Peyer's patch (tissue), 4 donors: ENCODE results near the gene EN2. TPM values are rescaled to one million over a fixed set of nuclear protein-coding genes. Genes with fewer than 3 reads are reported as not detected.

Experiments used
- DNase-seq, 3 donors: peaks; one replicate each; pipeline ENCODE4 v3.0.0-alpha.2; 2017 to 2019
- H3K27ac ChIP-seq, 4 donors: fragments of 200-600 bp; sonication (generic); one replicate each; pipeline ENCODE4 v1.5.1; 2016 to 2019
- H3K27me3 ChIP-seq, 2 donors: fragments of 200-600 bp; sonication (generic); one replicate each; pipeline ENCODE4 v1.5.1; 2019
- H3K36me3 ChIP-seq, 3 donors: fragments of 200-600 bp; sonication (generic); one replicate each; pipeline ENCODE4 v1.5.1; 2016 to 2019
- H3K4me1 ChIP-seq, 4 donors: fragments of 200-600 bp; sonication (generic); one replicate each; pipeline ENCODE4 v1.5.1; 2016 to 2019
- H3K4me3 ChIP-seq, 4 donors: fragments of 200-600 bp; sonication (generic); 1 replicate in 3 of 4; 2 replicates in 1 of 4; pipeline ENCODE4 v1.5.1; 2016 to 2019; ENCODE audit warnings: mild to moderate bottlenecking in 1 of 4
- H3K9me3 ChIP-seq, 4 donors: fragments of 200-600 bp; sonication (generic); one replicate each; pipeline ENCODE4 v1.5.1; 2016 to 2019; ENCODE audit warnings: mild to moderate bottlenecking in 1 of 4
- CTCF ChIP-seq, 6 experiments: fragments of 450-650 bp in 4 of 6; fragments of 200-600 bp in 2 of 6; sonication (generic) in 1 of 6; IDR thresholded peaks; one replicate each; pipeline ENCODE4 v1.5.1; 2017 to 2019; ENCODE audit warnings: antibody characterized with exemption in 6 of 6, mild to moderate bottlenecking in 3 of 6, moderate library complexity in 1 of 6
- POLR2A ChIP-seq, 2 donors: fragments of 450-650 bp; IDR thresholded peaks; one replicate each; pipeline ENCODE4 v1.5.1; 2017; ENCODE audit warnings: antibody characterized with exemption in 2 of 2, mild to moderate bottlenecking in 2 of 2, moderate library complexity in 2 of 2
- total RNA-seq, 4 donors: library from RNA; depleted of rRNA; stranded (reverse); fragments of >200 nt; gene quantifications; one replicate each; pipeline ENCODE4 v1.1.0, GENCODE V29; 2016

EN2 gene
- total RNA-seq, 4 donors from 2014 or later = not detected

- no peak for DNase-seq
- no peak overlapping the region for H3K27ac ChIP-seq
- no peaks in the 10 kb centered on the region for H3K36me3 ChIP-seq
- peaks cover 0 to 81% of the 10 kb centered on the region in 2 donors for H3K27me3 ChIP-seq
- H3K4me3 ChIP-seq = no peak overlapping the region
- peaks cover 0 to 26% (median 5%) of the 10 kb centered on the region in 4 donors for H3K4me1 ChIP-seq
- TF ChIP-seq CTCF (IDR thresholded peaks at IDR 0.05) (no peak), POLR2A (IDR thresholded peaks at IDR 0.05) (no peak)
- H3K9me3 ChIP-seq = no peaks in the 10 kb centered on the region
These were observed 11.6 kb downstream of the EN2 start for GRCh38 chr7:155469311-155470185.

- H3K36me3 ChIP-seq = no peaks in the 10 kb centered on the region
- H3K27me3 ChIP-seq = peaks cover 0 to 76% of the 10 kb centered on the region in 2 donors
- no peak overlapping the region for H3K4me3 ChIP-seq
- H3K4me1 ChIP-seq = peaks cover 0 to 26% (median 5%) of the 10 kb centered on the region in 4 donors
- no peaks in the 10 kb centered on the region for H3K9me3 ChIP-seq
- no peak overlapping the region for H3K27ac ChIP-seq
- DNase-seq = no peak
- no peak for TF ChIP-seq CTCF (IDR thresholded peaks at IDR 0.05)
- TF ChIP-seq POLR2A (IDR thresholded peaks at IDR 0.05) = no peak
These were observed 12.2 kb downstream of the EN2 start for GRCh38 chr7:155470186-155470487.

- TF ChIP-seq CTCF (IDR thresholded peaks at IDR 0.05) (no peak), POLR2A (IDR thresholded peaks at IDR 0.05) (no peak)
- no peak overlapping the region for H3K27ac ChIP-seq
- peak in 1 of 3 donors; percentile 30 for DNase-seq
- peaks cover 0 to 68% of the 10 kb centered on the region in 2 donors for H3K27me3 ChIP-seq
- H3K4me1 ChIP-seq = peaks cover 0 to 25% (median 5%) of the 10 kb centered on the region in 4 donors
- no peaks in the 10 kb centered on the region for H3K9me3 ChIP-seq
- no peaks in the 10 kb centered on the region for H3K36me3 ChIP-seq
- no peak overlapping the region for H3K4me3 ChIP-seq
These were observed 13.0 kb downstream of the EN2 start for GRCh38 chr7:155470686-155471638.

- Histone ChIP-seq H3K4me3 (no peak overlapping the region), H3K4me1 (peaks cover 0 to 18% (median 4%) of the 10 kb centered on the region in 4 donors), H3K27ac (no peak overlapping the region), H3K9me3 (no peaks in the 10 kb centered on the region), H3K27me3 (peaks cover 0 to 60% of the 10 kb centered on the region in 2 donors), H3K36me3 (no peaks in the 10 kb centered on the region)
- TF ChIP-seq POLR2A (IDR thresholded peaks at IDR 0.05) (no peak), CTCF (IDR thresholded peaks at IDR 0.05) (no peak)
- no peak for DNase-seq
These were observed 13.8 kb downstream of the EN2 start for GRCh38 chr7:155471718-155472117.

- no peak for TF ChIP-seq POLR2A (IDR thresholded peaks at IDR 0.05)
- no peak for TF ChIP-seq CTCF (IDR thresholded peaks at IDR 0.05)
- H3K27me3 ChIP-seq = peaks cover 0 to 10% of the 10 kb centered on the region in 2 donors
- H3K27ac ChIP-seq = no peak overlapping the region
These were observed 19.5 kb downstream of the EN2 start for GRCh38 chr7:155477476-155477875.

More at GRCh38 chr7:155477476-155477875, 19.5 kb downstream of the EN2 start:
- peak in 1 of 3 donors; percentile 1 for DNase-seq
- Histone ChIP-seq H3K9me3 (no peaks in the 10 kb centered on the region), H3K4me1 (no peaks in the 10 kb centered on the region), H3K4me3 (no peak overlapping the region), H3K36me3 (no peaks in the 10 kb centered on the region)
